ENCODE results near the gene CYP2D6.
"Not testable (repeated sequence)": the region's sequence is repeated elsewhere in the genome, so short reads cannot be mapped to it uniquely, and the experiment has no call there.

CYP2D6 gene

GRCh38 chr22:42130639-42131431 lies at the start of gene CYP2D6:
CYP2D6 (minus strand) TSS chr22:42130810; CDS start chr22:42130791, 19 bp downstream.
- not testable (repeated sequence) for DNase-seq (ENCODE audit: low read depth in 2 of 2)

GRCh38 chr22:42179616-42180015 lies 49.0 kb upstream of the CYP2D6 start:
- DNase-seq (ENCODE audit: low read depth in 2 of 2): no peak

- DNase-seq (ENCODE audit: low read depth in 2 of 2): no peak
Observed at GRCh38 chr22:42178910-42179519, 48.4 kb upstream of the CYP2D6 start.

DNA sequence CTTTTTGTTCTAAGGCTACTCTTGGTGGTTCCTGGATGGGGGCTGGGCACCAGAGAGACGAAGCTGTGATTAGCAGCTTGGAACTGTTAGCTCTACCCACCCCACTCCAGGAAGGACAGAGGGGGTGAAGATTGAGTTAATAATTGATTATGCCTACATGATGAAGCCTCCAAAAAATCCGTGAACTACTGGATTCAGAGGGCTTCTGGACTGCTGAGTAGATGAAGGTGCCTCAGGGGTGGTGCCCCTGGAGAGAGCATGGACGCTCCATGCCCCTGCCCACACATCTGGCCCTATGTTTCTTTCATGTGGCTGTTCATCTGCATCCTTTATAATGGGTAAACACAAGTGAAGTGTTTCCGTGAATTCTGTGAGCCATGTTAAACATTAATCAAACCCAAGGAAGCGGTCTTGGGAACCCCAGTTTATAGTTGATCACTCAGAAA lies 47.3 kb upstream of the CYP2D6 start:
- no peak for DNase-seq (ENCODE audit: low read depth in 2 of 2)

- DNase-seq (ENCODE audit: low read depth in 2 of 2): no peak
Observed at GRCh38 chr22:42176255-42176915, 45.8 kb upstream of the CYP2D6 start.

DNA sequence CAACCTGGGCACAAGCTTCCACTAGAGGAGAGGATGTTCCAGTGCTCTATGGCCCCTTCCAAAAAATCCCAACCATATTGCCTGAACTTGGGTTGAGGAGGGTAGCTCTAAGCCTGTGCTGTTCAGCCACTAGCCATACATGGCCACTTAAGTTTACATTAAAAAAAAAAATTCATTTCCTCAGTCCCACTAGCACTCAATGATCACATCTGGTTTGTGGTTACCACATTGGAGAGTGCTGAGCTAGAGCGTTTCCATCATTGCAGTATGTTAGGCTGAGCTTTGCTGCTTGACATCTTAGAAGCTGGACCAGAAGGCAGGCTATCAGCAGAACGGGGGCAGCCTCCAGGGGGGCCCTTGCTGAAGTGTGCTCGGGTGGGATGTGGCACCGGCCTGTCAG lies 43.5 kb upstream of the CYP2D6 start:
- DNase-seq (ENCODE audit: low read depth in 2 of 2): no peak

GRCh38 chr22:42173183-42173926 lies 42.7 kb upstream of the CYP2D6 start:
- DNase-seq (ENCODE audit: low read depth in 2 of 2): no peak

DNA sequence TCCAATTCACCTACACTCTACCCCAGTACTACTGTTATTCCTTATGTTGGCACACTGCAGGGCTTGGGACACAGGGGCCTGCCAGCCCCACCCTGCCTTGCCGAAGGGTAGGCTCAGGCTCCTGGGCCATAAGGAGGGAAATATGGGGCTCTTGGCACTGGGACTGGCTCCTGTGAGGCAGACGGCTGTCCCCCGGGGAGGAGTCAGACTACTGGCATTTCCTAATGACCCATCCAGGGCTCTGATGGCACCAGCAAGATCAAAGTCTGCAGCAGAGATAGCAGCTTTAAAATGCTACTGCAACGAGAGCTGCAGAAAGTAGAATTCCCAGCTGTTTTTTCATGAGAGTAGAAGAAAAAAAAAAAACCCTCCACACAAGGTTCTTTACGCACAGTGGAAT lies 42.2 kb upstream of the CYP2D6 start:
- DNase-seq (ENCODE audit: low read depth in 2 of 2): no peak

DNA sequence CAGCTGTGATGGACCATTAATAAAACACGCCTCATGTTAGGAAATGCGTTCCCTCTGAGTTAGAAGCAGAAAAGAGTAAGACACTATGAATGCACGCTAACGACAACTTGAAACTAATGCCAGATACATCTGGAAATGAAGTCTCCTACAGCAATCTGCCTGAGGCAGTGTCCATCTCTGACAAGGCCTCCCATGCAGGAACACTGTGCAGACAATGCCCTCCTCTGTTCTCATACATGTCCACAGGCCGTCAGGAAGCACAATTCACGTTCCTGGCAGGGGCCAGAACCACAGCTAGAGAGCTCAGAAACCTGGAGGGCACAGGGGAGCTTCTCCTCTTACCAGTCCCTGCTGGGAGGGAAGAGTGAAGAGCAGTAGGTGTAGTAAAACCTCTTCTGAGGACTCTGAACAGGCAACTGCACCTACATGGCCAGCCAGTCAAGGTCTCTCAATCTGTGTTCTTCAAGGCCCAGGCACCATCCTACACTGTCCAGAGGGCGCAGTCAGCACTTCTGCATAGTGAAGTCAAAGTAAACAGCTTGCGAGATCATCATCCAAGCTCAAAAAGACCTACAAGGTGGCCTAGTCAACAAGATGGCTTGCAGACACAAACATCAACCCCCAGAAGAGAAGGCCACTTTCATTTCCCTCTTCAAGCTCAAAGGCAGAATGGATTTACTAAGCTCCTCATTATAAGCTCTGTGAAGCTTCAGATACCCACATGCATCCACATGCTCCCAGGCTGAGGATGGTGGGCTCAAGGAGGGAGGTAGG lies 41.5 kb upstream of the CYP2D6 start:
- no peak for DNase-seq (ENCODE audit: low read depth in 2 of 2)

GRCh38 chr22:42171417-42171816 lies 40.8 kb upstream of the CYP2D6 start:
- DNase-seq (ENCODE audit: low read depth in 2 of 2): no peak

DNA sequence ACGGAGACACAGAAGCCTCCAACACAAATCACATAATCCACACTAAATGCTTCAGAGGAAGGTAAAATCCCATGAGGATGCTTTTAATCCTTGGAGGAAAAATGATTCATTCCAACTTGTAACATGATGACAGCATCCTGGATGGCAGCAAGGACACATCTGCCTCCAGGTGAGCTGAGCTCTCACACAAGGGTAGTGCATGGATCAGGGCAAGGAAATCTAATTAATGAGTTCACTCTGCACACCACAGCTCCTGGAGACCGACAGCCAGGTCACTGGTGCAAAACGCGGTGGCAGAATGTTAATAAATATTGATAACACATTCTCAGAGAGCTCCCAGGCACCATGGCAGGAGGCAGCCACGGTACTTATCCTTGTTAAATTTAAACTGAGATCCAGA lies 40.3 kb upstream of the CYP2D6 start:
- DNase-seq (ENCODE audit: low read depth in 2 of 2): no peak

GRCh38 chr22:42169055-42169469 lies 38.5 kb upstream of the CYP2D6 start:
- peak; percentile 35 to 51 for DNase-seq (ENCODE audit: low read depth in 2 of 2)

GRCh38 chr22:42168476-42168875 lies 37.9 kb upstream of the CYP2D6 start:
- no peak for DNase-seq (ENCODE audit: low read depth in 2 of 2)

DNA sequence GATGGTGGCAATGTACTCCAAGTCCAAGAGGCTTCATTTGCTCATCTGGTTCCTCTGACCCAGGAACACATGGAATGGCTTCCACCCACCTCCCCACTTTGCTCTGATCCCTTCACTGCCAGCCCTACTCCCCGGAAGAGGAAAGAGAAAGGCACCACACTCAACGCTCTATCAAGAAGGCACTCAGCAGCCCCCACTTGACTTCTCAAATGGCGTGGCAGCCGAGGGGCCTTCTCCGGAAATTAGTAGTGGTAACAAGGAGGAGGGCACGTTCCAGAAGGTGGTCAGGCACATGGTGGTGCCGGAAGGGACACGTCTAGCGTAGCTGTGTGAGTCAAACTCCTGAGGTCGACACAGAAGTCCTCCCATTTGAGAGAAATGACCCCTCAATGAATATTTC lies 36.5 kb upstream of the CYP2D6 start:
- DNase-seq (ENCODE audit: low read depth in 2 of 2): no peak

GRCh38 chr22:42164901-42165300 lies 34.3 kb upstream of the CYP2D6 start:
- no peak for DNase-seq (ENCODE audit: low read depth in 2 of 2)

- no peak for DNase-seq (ENCODE audit: low read depth in 2 of 2)
Observed at GRCh38 chr22:42163515-42163914, 32.9 kb upstream of the CYP2D6 start.

GRCh38 chr22:42162728-42163489 lies 32.3 kb upstream of the CYP2D6 start:
- no peak for DNase-seq (ENCODE audit: low read depth in 2 of 2)

- no peak for DNase-seq (ENCODE audit: low read depth in 2 of 2)
Observed at GRCh38 chr22:42160830-42161696, 30.5 kb upstream of the CYP2D6 start.

DNA sequence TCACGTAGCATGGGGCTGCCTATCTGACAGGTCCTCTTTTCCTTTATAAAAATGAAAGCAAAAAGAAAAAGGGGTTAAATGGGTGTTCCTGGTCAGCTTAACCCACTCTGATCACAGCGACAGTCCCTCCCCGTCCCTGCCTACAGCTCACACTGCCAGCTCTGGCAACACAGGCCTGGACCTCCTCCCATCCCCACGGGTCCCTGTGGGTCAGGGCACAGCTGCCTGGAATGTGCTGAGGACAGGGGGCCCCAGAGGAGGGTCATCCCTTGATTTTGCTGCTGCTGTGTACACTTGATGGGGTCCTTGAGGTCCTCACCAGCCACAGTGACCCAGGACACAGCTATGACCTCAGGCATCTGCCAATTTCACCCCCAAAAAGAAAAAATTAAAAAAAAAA lies 29.6 kb upstream of the CYP2D6 start:
- no peak for DNase-seq (ENCODE audit: low read depth in 2 of 2)
